ENCODE results near the gene RAVER1.
"Not testable (repeated sequence)": the region's sequence is repeated elsewhere in the genome, so short reads cannot be mapped to it uniquely, and the experiment has no call there.

The RAVER1 gene

DNA sequence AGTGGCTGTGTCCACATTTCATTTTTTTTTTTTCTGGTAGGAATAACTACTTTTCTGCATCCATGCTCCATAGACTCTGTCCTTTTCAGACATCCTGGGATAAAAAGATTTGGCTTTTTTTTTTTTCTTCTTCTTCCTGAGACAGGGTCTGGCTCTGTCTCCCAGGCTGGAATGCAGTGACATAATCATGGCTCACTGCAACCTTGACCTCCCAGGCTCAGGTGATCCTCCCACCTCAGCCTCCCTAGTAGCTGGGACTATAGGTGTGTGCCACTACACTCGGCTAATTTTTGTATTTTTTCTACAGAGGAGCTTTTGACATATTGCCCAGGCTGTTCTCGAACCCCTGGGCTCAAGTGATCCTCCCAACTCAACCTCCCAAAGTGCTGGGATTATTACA, 10.2 kb upstream of the RAVER1 start:
- no peak for DNase-seq (ENCODE audit: low spot score)

DNA sequence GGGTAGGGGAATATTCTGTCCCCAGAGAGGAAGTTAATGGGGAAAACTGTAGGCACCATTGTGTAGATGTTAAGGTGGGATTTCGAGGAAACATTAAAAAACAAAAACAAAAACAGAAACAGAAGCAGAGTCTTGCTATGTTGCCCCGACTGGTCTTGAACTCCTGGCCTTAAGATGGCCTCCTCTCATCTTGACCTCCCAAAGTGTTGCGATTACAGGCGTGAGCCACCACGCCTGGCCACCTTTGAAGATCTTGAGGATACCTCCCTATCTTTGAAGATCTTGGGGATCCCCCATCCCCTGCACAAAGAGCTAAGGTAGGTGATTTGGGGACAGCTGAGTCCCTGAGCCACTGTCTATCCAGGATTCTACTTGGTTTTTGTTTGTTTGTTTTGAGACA, 6.6 kb upstream of the RAVER1 start:
- no peak for DNase-seq (ENCODE audit: low spot score)

DNA sequence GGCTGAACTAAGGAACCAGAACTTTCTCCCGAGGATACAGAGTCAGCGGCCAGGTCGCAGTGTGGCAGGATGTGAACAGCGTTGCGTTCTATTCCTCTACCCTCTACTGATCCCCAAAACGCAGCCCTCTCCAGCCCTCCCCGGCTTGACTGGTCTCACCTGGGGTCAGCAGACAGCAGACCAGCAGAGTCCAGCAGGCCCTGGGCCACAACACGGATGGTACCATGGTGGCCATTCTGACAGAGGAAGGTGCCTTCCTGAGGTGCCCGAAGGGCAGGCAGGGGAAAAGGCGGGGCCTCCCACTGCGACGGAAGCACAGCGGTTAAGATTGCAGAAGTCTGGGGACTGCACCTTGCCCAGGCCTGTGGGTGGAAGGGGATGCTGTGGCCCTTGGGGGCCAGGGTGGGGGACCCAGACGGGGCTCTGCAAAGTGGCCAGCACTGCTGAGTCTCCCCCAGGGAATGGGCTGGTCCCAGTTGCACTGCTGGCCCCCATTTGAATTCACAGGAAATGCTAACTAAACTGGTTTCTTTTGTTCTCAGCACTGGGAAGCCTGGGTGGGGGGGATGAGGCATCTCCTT, 6.1 kb upstream of the RAVER1 start, which contains the start of gene ICAM3:
TSS of gene ICAM3 (minus strand) at position 245 of the 581 bp plus-strand sequence. CDS start at position 235, 10 bp downstream.
- no peak for DNase-seq (ENCODE audit: low spot score)

DNA sequence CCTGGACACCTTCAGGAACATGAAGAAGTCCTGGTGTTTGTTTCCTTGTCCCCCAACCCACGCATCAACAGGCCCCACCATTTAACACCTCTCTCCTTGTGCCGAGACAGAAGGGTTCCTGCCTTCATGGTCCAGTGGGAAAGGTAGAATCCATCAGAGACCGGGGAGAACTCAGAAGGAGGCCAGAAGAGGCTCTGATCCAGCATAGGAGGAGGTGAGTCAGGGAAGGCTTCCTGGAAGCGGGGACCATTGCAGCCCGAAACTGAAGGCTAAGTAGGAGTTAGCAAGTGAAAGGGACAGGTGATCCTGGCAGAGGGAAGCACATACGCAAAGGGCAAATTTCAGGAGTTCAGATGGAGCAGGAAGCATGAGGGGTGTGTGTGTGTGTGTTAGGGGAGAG, 5.6 kb upstream of the RAVER1 start:
- no peak for DNase-seq (ENCODE audit: low spot score)

DNA sequence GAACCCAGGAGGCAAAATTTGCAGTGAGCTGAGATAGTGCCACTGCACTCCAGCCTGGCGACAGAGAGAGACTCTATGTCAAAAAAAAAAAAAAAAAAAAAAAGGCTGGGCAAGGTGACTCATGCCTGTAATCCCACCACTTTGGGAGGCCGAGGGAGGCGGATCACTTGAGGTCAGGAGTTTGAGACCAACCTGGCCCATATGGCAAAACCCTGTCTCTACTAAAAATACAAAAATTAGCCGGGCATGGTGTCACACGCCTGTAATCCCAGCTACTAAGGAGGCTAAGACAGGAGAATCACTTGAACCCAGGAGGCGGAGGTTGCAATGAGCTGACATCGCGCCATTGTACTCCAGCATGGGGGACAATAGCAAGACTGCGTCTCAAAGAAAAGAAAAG, 3.4 kb upstream of the RAVER1 start:
- DNase-seq (ENCODE audit: low spot score) = not testable (repeated sequence)

DNA sequence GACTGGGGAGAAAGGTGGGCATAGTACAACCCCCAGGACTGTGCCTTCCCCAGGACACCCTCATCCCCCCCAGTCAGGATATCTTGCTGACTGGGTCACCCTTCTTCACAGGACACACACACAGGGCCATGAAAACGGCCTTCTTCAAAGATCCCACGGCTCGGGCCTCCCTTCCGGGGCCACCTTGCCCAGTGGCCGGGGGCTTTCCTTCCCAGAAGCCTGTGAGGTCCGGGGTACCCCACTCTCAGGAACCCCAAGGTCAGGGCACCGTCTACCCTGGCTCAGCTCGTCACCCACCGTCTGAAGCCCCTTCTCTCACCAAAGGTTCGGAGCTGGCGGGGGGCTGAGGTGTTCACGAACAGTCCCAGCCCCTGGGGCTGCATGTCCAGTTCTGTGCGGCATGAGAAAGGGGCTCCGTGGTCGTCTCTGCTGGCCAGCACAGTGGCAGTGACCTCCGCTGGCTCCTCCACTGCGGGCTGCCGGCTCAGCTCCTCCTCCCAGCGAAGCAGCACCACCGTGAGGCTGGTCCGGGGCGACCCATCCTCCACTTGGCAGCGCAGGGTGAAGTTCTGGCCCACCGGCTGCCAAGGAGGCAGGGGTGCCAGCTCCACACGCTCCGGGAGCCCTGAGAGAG, 2.1 kb upstream of the RAVER1 start:
- DNase-seq (ENCODE audit: low spot score) = no peak

DNA sequence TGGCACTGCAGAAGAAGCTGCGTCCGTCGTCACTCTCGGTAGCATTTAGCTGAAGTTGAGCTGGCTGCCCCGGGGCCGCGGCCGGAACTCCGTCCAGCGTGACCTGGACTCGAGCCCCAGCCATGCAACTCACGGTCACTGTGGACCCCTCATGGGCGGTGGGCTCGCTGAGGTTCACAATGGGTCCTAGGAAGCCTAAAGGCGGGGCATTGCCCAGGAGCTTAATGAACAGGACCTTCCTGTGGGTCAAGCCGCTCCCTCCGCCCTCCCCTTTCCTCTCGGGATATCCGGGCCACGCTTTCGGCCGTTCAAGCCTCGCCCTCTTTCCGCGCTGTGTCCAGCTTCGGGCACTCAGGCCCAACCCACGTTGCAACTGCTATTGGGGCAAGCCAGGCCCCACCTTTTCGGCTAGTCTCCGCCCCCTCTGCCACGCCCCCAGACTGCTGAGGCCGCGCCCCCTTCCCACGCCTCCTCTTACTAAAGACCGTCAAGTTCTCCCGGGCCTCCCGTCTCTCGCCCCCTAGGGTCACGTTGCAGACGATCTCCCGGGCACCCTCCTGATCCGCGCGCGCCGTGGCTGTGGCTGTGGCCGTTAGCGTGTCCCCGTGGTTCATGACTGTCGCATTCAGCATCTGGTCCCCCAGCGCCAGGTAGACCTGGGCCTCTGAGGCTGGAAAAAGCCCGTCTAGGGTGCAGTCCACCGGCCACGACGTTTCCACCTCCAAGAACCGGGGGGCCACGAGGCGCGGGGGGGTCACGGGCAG, 1.4 kb upstream of the RAVER1 start:
- peak; percentile 94 for DNase-seq (ENCODE audit: low spot score)

DNA sequence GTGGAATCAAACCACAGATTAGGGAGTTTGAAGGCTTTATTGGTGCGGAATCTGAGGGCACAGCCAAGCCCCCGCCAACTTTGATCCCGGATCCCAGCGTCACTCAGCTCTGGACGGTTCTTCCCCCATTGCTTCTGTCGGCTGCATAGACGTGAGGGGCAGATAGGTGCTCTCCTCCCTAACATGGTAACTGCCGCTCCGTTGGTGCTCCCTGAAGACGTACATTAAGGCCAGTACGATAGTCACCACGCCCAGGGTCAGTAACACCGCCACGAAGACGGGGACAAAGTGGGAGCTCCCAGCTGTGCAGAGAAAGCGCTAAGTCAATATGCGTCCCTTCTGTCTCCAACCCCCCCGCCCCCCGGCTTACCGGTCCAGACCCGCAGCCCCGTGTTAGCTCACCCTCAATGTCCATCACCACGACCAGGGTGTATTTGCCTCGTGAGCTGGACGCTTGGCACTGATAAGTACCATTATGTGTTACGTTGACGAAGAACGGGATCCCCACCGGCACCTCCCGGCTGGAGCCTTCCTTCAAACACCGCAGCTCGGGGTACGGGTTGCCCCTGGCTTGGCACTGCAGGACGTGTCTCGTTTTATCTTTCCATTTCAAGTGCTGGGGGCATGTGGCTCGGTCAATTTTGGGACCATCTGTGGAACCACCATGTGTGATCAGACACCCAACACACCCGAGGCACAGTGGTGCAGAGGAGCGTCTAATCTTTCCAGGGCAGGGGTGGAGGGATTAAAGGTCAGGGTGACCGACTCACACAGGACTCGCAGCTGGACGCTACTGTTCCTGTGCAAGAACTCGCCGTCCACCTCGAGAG, 644 bp upstream of the RAVER1 start:
- DNase-seq (ENCODE audit: low spot score) = peak; percentile 11

DNA sequence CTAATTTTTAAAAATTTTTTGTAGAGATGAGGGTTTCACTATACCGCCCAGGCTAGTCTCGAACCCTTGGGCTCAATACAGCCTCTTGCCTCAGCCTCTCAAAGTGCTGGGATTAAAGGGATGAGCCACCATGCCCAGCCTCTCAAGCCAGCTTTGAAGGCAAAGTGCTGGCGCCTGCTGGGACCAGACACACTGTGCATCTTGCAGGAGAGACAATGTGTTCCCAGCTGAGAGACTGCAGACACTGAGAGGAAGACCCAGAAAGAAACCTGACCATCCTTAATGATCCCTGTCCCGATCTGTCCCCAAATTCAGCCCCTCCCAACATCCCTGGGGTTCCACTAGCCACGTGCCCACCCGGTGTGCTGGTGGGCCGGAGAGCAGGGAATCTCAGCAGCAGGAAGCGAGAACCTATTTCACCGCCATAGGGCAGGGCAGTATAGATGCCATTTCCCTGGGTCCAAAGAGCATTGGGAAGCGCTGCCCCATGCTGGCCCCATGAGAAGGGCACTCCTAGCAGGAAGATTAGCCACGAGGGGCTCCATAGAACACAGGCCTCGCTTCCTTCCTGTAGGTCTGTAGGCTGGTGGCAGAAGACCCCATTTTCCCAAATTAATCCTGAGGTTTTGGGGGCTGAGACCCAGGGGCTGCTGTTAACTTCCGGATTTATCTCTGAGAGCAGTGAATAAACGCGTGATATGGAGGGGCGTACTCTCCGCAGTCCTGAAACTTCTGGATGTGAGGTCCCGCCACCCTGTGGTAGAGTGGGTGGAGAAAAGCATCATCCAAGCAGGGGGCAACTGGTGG, 968 bp downstream of the RAVER1 start:
- no peak for DNase-seq (ENCODE audit: low spot score)

DNA sequence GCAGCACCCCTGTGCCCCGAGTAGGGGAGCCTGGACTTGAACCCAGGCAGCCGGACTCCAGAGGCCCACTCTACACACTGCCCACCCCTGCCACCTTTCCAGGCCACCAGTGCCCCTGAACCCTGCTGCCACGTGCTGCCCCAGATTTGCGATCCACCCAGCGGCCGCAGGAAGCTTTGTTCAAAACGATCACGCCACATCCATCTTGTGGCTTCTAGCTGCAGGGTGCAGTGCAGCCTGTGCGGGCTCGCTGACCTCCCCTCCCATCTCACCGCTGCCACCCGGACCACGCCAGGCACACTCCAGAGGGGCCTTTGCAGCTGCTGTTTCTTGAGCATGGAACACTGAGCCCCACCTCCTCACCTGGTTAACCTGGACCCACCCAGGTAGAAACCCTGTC, 3.8 kb downstream of the RAVER1 start:
- no peak for DNase-seq (ENCODE audit: low spot score)

DNA sequence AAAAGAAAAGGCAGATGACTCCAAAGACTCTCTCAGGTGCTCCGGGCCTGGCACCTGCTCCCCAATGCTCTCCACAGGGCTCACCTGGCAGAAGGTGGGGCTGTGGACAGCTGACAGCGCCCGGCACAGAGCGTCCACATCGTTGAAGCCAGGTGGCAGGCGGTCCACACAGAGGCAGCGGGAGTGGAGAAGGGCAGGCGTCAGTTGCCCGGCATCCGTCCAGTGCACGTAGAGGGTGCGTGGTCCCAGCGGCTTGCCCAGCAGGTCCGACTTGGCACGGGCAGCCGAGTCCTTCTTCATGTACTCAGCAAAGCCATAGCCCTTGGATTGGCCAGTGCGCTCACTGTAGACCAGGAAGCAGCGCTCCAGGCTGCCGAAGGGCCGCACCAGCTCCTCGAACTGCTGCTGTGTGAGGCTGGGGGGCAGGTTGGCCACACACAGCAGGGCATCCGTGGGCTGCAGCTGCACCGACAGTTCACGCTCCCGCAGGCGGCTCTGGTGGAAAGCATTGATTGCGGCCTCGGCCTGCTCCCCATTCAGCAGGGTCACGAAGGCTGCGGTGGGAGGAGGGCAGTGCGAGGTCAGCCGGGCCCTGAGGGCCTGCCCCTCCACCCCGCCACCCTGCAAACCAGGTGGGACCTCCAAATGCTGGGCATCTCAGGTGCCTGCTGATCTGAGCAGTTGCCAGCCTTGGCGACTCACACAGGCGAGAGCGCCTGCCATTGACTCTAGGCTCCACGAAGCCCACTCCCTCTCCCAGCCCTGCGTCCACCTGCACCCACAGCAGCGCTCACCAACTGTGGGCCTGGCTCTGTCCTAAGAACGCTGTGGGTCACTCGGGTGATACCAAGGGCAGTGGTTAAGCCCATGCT, 4.5 kb downstream of the RAVER1 start:
- no peak for DNase-seq (ENCODE audit: low spot score)

DNA sequence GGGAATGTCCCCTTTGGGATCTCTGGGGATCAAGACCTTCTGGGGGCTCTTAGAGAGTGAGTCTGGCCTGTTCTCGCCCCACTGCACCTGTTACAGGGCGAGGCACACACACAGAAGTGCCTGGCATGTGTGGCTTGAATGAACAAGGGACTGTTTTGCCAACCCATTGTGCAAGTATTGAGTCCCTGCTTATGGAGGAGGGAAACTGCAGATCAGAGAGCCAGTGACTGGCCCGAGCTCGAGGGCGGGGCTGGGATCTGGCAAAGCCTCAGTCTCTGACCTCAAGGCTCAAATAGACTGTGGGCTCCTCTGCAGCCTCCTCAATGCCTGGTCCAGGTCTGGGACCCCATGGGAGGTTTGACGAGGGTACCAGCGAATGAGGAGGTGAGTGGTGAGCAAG, 5.5 kb downstream of the RAVER1 start:
- no peak for DNase-seq (ENCODE audit: low spot score)

DNA sequence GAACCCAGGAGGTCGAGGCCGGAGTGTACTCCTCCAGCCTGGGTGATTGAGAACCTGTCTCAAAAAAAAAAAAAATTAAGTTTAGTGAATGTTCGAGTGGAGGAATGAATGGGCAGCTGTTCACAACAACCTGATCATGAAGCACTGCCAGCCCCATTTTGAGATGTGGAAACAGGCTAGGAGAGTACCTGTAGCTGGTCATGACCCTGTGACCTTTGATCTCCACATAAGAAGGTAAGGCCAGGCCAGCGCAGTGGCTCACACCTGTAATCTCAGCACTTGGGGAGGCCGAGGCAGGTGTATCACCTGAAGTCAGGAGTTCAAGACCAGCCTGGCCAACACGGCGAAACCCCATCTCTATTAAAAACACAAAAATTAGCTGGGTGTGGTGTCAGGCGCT, 7.6 kb downstream of the RAVER1 start:
- no peak for DNase-seq (ENCODE audit: low spot score)

DNA sequence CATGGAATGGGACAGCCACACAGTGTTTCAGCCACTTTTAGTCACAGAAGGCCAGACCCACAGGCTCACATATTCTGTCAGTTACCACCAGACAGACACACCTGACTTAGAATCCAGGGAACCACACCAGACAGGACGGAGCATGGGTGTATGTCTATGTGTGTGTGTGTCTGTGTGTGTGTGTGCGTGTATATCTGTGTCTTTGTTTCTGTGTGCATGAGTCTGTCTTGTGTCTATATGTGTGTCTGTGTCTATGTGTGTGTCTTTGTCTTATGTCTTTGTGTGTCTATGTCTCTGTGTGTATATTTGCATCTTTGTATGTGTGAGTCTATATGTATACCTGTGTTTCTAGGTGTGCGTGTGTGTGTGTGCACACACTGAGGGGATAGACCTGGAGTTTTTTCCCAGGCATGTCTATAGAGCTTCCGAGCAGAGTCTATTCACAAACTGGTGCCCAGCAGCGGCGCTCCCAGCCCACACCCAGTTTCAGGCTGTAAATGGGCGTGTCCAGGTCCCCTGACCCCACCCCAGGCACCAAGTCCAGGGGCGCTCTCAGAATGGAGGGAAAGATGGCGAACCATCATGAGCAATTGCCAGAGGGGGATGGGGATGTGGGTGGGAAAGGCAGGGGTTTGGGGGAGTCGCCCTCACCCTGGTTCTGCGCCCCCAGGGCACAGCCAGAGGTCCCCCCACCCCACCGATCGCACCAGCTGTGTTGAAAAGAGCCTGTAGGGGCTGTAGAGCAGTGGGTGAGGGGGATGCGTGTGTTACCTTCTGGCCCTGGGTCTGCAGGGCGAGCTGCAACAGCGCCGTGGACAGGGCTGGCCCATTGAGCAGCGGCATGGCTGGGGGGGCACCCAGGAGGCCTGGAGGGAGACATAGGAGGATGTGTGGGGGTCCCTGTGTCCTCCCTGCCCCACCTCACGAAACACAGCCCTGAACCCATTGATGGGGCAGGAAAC, 11.2 kb downstream of the RAVER1 start:
- no peak for DNase-seq (ENCODE audit: low spot score)

DNA sequence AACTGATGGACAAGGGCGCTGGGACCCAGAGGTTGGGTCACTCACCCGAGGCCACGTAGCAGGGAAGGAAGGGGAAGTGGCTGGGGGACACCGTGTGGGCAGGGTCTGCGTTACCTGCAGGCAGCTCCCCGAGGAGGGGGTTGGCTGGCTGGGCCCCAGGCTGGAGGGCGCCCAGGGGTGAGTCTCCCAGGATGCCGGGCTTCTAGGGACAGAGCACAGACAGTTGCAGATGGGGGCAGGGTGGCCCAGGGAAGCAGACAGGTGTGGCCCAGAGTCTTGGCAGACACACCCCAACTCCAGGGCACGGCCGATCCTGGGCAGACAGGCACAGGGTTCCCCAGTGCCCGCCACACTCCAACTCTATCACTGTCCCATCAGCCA, 11.9 kb downstream of the RAVER1 start:
- DNase-seq (ENCODE audit: low spot score) = no peak

DNA sequence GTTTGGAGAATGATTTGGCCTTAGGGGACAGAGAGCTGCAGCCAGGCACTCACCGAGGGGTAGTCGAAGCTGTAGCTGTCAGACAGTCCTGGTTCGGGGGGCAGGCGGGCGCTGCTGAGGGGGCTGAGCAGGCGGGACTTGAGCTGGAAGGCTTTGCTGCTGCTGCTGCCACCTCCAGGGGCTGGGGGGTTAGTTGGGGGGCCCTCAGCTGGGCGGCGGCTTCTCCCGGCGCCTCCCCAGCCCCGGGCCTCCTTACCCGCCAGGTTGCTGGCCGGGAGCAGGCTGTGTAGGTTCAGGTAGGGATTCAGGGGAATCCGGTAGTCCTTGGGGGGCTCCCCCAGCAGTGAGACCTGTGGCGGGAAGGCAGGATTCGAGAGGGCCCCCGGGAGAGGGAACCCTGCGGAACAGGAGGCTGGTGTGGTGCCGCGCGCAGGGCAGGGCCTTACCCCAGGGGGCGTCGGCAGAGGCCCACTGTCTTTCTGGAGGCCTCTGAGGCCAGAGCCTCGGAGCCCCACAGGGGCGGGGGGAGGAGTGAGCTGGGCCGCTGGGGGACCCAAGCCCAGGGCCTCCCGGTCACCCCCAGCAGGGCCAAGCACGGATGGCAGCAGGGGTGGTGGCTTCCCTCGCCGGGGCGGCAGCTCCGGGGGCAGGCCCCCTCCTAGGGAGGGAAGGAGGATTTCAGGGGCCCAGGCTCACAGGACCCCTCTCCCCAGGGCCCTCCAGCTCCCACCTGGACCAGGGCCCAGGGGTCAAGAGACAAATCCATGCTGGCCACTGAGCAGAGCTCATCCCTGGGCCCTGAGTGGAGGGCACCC, 12.5 kb downstream of the RAVER1 start:
- no peak for DNase-seq (ENCODE audit: low spot score)

DNA sequence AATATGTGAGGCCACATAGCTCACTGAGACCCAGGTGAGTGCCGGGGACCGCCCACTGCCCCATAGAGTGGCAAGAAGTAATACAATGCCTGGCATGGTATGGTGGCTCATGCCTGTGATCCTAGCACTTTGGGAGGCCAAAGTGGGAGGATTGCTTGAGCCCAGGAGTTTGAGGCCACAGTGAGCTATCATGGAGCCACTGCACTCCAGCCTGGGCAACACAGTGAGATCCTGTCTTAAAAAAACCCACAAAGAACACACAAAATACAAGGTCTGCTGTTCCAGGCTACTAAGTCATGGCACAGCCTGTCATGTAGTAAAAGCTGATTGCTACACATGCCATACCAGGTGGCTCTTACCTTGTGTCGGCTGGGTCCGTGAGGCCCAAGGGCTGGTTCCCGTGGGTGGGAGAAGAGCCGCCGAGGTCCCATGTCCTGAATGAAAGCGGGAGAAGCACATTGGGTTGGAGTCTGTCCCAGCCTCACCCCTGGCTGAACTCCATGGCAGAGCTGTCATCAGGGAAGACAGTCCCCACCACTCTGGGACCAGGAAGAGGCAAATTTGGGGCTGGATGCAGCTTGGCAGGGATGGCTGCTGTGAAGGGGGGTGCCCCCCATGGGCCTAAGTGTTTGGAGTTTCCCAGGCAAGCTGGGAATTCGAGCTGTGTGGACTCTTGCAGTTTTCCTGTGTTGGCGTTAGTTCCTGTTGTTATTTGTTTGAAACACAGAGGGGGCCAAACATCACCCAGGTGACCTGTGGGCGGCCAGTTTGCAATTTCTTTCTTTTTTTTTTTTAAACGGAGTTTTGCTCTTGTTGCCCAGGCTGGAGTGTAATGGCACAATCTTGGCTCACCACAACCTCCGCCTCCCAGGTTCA, 14.3 kb downstream of the RAVER1 start:
- no peak for DNase-seq (ENCODE audit: low spot score)

Data from COLO829 (cell line).